Activated gamma-delta T cell (primary cell): ENCODE data around the gene PHRF1.
A peak's percentile ranks its signal among the peaks of the same experiment; 100 is the strongest.
"Not testable (repeated sequence)": the region's sequence is repeated elsewhere in the genome, so short reads cannot be mapped to it uniquely, and the experiment has no call there.

ENCODE experiments used
- DNase-seq: peaks from one replicate; lab custom pipeline; 2025; lab: John Stamatoyannopoulos, UW

The PHRF1 gene

DNA sequence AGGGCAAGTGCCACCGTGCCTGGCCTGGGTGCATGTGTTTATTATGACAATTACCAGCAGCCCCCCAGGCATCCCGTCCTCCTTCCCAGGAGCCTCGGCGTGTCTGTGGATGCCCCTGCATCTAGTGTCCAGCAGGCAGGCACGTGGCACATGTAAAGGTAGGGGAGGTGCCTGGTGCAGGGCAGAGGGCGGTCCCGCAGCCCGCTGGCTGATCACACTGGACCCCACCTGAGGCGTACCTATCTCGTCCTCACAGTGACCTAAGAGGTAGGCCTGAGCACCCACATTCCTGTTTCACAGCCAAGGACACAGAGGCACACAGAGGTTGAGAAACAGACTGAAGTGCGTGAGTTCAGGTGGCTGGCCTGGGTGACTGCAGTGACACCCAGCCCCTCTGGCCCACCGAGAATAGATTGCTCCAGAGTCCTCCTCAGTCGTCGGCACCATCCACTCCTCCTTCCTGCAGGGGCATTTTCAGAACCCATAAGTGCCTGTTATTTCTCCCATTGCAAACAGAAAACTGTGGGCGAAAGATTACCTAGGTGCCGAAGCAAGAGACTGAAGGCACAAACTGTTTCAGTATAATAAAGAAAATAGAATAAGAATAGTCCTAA, 3.0 kb upstream of the PHRF1 start:
- DNase-seq = no peak

- DNase-seq = not testable (repeated sequence)
Measured at GRCh38 chr11:574031-574570, 2.2 kb upstream of the PHRF1 start.

- no peak for DNase-seq
Measured at GRCh38 chr11:574632-575312, 1.5 kb upstream of the PHRF1 start.

- no peak for DNase-seq
Measured at GRCh38 chr11:575313-575995, 816 bp upstream of the PHRF1 start.

DNA sequence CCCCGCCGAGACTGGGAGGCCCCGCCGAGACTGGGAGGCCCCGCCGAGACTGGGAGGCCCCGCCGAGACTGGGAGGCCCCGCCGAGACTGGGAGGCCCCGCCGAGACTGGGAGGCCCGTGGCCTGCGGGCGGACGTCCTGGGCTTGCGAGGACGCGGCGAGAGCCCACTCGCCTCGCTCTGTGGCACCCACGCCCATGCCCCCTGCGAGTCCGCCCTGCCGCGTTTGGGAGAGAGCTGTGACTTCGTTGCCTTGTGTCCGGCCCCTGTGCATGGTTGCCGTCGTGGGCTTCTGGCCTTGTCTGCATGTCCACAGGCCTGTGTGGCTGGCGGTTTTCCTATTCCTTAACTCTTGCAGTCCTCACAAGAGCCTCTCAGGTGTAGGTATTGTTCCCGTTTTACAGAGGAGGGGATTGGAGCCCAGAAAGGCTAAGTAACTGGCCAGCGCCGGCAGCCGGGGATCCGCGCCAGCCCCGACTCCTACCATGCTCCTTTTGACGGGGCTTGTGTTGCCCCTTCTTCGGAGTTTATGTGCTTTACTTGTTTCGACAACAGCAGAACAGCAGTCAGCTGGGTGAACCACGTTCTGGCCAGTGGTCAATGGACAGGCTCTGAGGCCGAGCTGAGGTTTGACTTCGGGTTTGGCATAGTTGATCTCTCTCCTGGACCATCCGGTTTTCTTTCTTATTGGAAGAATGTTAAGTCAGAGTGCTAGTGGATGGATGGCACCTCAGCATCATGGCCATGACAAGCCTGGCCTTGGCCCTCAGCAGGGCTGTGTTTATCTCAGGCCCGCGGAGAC, 741 bp downstream of the PHRF1 start:
- DNase-seq = peak; percentile 48

GRCh38 chr11:577611-577894, 1.3 kb downstream of the PHRF1 start:
- DNase-seq = no peak

DNA sequence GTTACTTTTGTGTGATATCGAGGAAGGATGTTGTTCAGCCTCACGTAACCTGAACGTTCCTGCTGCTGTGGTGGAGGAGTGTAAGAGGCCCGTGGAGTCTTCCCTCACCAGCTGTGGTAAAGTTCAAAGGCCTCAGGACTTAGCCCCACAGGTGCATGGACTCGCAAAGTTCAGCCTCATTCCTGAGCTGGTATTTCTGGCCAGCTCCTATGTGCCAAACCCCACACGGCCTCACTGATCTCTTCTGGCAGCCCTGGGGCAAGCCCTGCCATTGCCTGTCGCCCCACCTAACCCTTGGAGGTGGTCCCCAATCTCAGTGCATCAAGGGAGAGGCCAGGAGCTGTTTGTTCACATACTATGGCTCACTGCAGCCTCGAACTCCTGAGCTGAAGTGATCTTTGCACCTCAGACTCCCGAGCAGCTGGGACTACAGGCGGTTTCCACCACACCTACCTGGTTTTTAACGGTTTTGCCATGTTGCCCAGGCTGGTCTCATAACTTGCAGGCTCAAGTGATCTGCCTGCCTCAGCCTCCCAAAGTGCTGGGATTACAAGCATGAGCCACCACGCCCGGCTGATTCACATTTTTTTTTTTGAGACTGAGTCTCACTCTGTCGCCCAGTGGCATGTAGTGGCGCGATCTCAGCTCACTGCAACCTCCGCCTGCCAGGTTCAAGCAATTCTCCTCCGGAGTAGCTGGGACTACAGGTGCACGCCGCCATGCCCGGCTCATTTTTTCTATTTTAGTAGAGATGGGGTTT, 2.2 kb downstream of the PHRF1 start:
- DNase-seq = no peak

DNA sequence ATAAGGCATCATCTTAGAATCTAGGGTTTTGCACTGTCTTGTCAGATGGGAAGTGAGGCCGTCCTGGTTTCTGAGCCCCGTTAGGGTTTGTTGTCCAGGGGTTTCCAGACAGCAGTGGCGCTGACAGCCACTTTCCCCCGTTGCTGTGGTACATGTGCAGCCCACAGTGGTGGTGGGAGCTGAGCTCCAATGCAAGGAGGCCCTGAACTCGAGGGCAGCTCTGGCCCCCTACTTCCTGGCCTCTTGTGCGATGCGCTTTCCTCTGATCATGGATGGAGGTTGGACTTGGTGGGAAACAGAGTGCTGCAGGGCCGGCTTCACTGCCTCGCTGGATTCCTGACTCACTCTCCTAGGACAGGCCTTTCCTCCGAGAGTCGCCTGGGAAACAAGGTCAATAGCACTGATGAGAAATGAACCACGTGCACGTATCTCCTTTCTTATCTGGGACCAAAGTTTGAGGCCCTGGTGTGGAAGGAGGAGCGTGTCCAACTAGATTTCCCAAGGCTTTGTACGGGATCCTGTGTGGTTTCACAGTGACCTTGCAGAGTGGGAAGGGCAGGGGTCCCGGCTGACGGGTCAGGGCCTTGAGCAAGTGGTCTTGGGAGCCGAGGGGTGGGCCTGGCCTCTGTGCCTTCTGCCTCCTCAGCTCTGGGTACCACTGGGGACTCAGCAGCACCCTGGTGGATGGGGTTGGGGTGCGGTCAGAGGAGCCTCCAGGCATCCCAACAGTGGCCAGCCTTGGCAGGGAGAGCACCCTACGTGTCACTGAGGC, 3.7 kb downstream of the PHRF1 start:
- DNase-seq = no peak

DNA sequence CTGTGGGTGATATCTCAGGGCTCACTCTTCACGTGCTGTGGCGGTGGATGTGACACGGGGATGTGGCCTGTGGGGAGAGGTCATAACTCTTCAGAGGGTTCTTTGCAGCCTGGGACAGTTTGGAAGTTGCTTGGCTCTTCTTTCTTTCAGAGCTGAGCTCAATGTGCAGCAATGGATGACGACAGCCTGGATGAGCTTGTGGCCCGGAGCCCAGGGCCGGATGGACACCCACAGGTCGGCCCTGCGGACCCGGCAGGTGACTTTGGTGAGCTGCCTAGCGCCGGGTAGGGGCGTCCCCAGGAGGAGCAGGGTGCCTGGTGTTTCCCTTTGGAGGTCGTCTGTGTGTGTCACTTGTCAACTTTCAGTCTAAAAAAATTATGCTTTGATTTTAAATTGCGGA, 5.1 kb downstream of the PHRF1 start:
- DNase-seq = no peak

DNA sequence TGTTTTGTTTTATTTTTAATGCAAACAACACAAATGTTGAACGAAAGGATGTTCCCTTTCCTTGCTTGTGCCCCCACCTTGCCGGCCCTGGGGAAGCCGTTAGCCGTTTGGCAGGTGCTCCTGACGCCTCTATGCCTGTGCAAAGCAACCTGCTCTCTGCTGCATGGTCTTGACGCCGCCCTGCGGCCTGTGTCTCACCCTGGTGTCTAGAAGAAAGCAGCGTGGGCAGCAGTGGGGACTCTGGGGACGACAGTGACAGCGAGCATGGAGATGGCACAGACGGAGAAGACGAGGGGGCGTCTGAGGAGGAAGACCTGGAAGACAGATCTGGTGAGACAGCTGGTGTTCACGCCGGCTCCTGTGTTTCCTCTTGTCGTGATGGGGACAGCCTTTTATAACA, 5.5 kb downstream of the PHRF1 start:
- DNase-seq = no peak

DNA sequence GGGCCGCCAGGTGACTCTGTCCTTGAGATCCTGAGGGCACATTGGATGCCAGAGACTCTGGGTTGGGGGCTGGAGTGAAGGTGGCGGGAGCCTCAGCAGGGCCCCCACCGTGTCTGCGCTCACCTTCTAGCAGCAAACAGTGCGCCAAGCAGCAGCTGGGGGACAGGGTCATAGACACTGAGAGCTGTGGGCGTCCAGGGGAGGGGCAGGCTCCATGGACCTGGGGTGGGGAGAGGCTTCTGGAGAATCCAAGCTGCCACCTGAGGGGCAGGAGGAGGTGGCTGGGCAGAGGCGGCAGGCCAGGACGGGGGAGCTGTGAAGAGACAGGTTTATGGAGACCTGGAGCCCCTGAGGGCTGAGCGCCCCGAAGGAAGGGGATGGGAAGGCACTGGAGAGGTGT, 8.0 kb downstream of the PHRF1 start:
- DNase-seq = no peak

DNA sequence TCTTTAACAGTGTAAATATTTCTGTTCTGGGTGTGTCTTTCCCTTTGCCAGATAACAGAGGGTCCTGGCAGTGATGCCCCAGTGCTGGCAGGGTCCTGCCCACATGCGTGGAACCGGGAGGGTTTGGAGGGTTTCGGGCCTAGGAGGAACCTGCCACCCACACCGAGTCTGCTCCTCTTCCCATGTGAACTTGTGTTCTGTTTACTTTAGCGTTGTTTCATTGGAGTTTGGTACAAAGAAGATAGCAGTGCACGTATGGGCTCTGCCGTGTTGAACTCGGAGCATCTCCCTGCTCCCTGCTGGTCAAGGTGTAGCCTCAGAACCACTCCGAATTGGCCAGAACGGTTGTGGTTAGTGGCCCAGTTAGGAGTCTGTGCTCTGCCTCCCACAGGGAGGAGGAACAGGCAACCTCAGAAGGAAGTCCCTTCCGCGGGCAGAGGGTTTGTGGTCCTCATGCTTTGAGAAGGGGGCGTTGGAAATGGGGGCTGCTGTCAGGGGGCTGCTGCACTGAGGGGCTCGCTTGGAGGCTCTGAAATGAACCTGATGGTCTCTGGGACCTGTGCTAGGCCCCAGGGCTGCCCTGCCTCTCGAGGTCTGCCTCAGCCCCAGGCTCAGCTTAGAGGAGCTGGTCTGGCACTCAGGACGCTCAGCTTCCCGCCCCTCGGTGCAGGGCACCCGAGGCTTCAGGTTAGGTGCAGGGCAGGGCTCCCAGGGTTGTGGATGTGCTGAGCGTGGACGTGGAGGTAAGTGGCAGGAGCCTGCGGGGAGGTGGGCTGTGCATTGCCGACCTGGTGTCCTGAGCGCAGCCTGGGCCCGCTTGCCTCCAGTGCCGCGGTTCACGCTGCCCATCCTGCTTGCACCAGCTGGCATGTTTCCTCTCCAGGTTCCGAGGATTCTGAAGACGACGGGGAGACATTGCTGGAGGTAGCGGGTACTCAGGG, 10.4 kb downstream of the PHRF1 start:
- no peak for DNase-seq

DNA sequence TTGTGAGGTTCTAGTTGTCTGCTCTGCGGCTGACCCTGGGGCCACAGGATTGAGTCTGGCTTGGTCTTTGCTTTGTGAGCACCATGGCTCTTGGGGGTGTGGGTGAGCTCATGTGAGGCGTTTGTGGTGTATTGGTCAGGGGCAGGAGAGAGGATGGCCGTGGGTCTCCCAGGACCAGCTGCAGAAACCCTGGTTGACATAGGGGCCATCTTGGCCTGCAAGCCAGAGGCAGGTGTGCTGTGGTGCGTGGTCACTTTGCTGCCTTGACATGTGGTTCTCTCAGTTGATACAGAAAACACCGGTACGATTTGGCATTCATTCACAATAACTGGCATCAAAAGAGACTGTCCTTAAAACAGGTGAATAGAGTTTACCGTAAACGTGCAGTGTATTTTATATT, 11.3 kb downstream of the PHRF1 start:
- no peak for DNase-seq

DNA sequence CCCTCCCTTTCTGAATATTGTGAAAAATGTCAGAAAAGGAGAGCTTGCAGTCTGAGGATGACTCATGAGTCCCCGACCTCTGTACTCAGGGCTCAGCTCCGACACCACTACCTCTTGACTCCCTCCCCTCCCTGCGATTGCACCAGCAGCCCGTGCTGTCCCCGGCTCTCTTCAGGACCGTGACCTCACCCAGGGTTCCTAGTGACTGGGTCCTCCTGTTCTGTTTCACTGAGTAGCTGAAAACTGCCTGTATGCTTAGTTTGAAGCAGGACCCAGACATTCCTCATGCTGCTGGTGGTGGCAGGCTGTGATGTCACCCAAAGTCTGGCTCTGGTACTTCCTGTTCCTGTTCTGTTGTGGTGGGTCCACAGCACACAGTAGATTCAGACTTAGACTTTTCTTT, 11.7 kb downstream of the PHRF1 start:
- DNase-seq = no peak

DNA sequence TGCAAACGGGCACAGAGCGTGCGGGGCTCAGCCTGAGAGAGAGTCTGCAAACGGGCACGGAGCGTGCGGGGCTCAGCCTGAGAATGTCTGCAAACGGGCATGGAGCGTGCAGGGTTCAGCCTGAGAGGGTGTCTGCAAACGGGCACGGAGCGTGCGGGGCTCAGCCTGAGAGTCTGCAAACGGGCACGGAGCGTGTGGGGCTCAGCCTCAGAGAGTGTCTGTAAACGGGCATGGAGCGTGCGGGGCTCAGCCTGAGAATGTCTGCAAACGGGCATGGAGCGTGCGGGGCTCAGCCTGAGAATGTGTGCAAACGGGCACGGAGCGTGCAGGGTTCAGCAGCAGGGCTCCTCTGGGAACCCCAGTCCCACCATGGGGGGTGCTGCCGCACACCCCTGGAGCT, 13.5 kb downstream of the PHRF1 start:
- no peak for DNase-seq

- no peak for DNase-seq
Measured at GRCh38 chr11:590997-591396, 14.7 kb downstream of the PHRF1 start.

GRCh38 chr11:592501-592900, 16.2 kb downstream of the PHRF1 start:
- DNase-seq = no peak

DNA sequence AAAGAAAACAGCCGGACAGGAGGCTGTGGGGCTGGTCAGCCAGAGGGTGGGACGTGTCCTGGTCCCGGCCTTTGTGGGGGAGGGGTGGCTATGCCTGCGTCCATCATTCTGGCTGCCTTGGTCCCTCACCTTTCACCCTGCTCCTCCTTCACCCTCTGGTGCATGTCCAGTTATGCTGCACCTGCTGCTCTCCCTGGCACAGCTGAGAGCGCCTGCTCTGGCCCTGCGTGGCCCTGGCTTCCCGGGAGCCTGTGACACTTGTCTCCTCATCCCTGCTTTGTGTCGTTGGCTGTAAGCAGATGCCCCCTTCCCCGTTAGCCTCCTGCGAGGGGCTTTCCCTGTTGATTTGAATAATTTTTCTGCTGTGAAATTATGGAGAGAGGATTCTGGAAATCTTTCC, 16.6 kb downstream of the PHRF1 start:
- DNase-seq = no peak

DNA sequence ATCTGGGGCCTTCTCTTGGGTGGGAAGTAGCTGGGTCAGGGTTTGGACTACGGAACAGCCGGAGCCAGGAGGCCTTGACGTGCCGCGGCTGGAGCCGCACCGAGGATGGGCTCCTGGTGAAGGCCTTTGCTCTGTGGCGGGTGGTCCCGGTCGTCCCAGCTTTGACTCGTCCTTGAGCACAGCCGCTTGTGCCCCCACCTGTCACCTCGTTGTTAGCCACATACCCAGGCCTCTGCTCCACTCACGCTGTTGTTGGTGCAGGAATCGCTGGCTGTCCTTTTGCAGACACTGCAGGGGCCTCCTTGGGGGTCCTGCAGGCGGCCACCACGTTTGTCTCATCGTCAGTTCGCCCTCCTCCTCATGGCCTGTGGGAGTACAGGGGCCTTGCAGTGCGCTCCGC, 17.1 kb downstream of the PHRF1 start:
- no peak for DNase-seq

DNA sequence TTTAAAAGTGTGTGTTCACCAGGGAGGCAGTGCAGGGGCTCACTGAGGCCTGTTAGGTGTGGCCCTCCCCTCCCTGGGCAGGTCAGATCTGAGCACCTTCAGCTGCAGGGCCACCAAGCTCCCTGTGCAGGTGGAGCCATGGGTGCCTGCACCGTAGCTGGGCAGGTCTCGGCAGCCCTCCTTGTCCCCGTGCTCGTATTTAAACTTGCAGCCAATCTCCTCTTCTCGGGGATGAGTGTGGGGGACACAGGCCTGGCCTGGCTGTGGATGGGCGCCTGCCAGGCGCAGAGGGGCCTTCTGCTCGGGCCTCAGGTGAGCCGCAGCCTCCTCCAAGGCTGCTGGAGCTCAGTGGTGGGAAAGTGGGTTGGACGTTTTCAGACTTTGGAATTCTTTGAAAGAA, 19.1 kb downstream of the PHRF1 start:
- DNase-seq = no peak
